OCI-LY1 (cell line): Measurements from ENCODE around the gene PERP.

Experiments
- H2AFZ ChIP-seq: fragments of 200-600 bp; sonication (generic), shearing (Covaris generic); 2 replicates; pipeline ENCODE4 v1.6.0; 2014; ENCODE audit warnings: antibody characterized with exemption, mild to moderate bottlenecking, low read length
- H3F3A ChIP-seq: fragments of 200-600 bp; sonication (generic), shearing (Covaris generic); 2 replicates; pipeline ENCODE4 v1.6.0; 2014; ENCODE audit warnings: mild to moderate bottlenecking, antibody characterized with exemption, low read length, moderate library complexity; ENCODE audit not compliant: insufficient read depth
- H3K27ac ChIP-seq: fragments of 200-600 bp; sonication (generic); 2 replicates; pipeline ENCODE4 v1.5.1; 2014; ENCODE audit warnings: low read length, mixed run types, mild to moderate bottlenecking, low read depth; ENCODE audit not compliant: poor library complexity, severe bottlenecking
- H3K27me3 ChIP-seq: fragments of 200-600 bp; sonication (generic); 2 replicates; pipeline ENCODE4 v1.6.0; 2014; ENCODE audit warnings: antibody characterized with exemption, mild to moderate bottlenecking, low read length, moderate library complexity; ENCODE audit not compliant: insufficient read depth
- H3K36me3 ChIP-seq: fragments of 200-600 bp; sonication (generic); 2 replicates; pipeline ENCODE4 v1.6.1; 2014; ENCODE audit warnings: mild to moderate bottlenecking, antibody characterized with exemption, low read length, moderate library complexity, mixed read lengths; ENCODE audit not compliant: insufficient read depth
- H3K4me1 ChIP-seq: fragments of 200-600 bp; sonication (generic); 2 replicates; pipeline ENCODE4 v1.5.1; 2014; ENCODE audit warnings: mild to moderate bottlenecking, low read length, moderate library complexity; ENCODE audit not compliant: insufficient read depth, severe bottlenecking
- H3K4me2 ChIP-seq: fragments of 200-600 bp; sonication (generic), shearing (Covaris generic); 2 replicates; pipeline ENCODE4 v1.6.1; 2014; ENCODE audit warnings: low read length
- H3K4me3 ChIP-seq: fragments of 200-600 bp; sonication (generic); 2 replicates; pipeline ENCODE4 v1.5.1; 2014; ENCODE audit warnings: low read length, low read depth, mild to moderate bottlenecking, mixed read lengths; ENCODE audit not compliant: poor library complexity, severe bottlenecking
- H3K79me2 ChIP-seq: fragments of 200-600 bp; shearing (Covaris generic); 2 replicates; pipeline ENCODE4 v1.6.1; 2016; ENCODE audit warnings: mixed run types, low read length, mixed read lengths; ENCODE audit not compliant: insufficient read depth
- H3K9ac ChIP-seq: fragments of 200-600 bp; sonication (generic), shearing (Covaris generic); 2 replicates; pipeline ENCODE4 v1.6.1; 2014; ENCODE audit warnings: mild to moderate bottlenecking, low read length, mixed read lengths
- H3K9me2 ChIP-seq: fragments of 200-600 bp; sonication (generic), shearing (Covaris generic); 2 replicates; pipeline ENCODE4 v1.6.1; 2014; ENCODE audit warnings: low read depth, mild to moderate bottlenecking, low read length, mixed read lengths
- H3K9me3 ChIP-seq: fragments of 200-600 bp; shearing (Covaris generic); 2 replicates; pipeline ENCODE4 v1.6.1; 2014; ENCODE audit warnings: low read length, mixed read lengths
- H4K20me1 ChIP-seq: fragments of 200-600 bp; sonication (generic), shearing (Covaris generic); 2 replicates; pipeline ENCODE4 v1.6.0; 2016; ENCODE audit warnings: mild to moderate bottlenecking, low read length; ENCODE audit not compliant: insufficient read depth
- CTCF ChIP-seq: fragments of 200-600 bp; sonication (generic), shearing (Covaris generic); IDR thresholded peaks from 2 replicates; pipeline ENCODE4 v1.5.1; 2017; ENCODE audit warnings: mild to moderate bottlenecking, antibody characterized with exemption, low read length, moderate library complexity, mixed read lengths
- EZH2 ChIP-seq: fragments of 200-600 bp; sonication (generic), shearing (Covaris generic); IDR thresholded peaks from 2 replicates; pipeline ENCODE4 v1.8.0; 2017; ENCODE audit warnings: borderline replicate concordance, mixed run types, mild to moderate bottlenecking, antibody characterized with exemption, low read length, moderate library complexity, mixed read lengths

Gene PERP

GRCh38 chr6:138105880-138106664, 1.1 kb downstream of the PERP start:
- Histone ChIP-seq H3K27me3 (peaks cover 13% of the 10 kb centered on the region), H3K9ac (no peak overlapping the region), H3K4me2 (no peak overlapping the region), H3K4me3 (no peak overlapping the region), H2AFZ (no peak overlapping the region), H3K36me3 (no peaks in the 10 kb centered on the region), H3K9me2 (no peaks in the 10 kb centered on the region), H3K9me3 (no peaks in the 10 kb centered on the region), H4K20me1 (no peaks in the 10 kb centered on the region), H3F3A (no peaks in the 10 kb centered on the region), H3K4me1 (peaks cover 11% of the 10 kb centered on the region), H3K27ac (no peak overlapping the region), H3K79me2 (no peaks in the 10 kb centered on the region)
- TF ChIP-seq EZH2 (no peak), CTCF (no peak)

GRCh38 chr6:138105446-138105845, 1.8 kb downstream of the PERP start:
- Histone ChIP-seq H3K9me3 (no peaks in the 10 kb centered on the region), H3K9ac (no peak overlapping the region), H3K36me3 (no peaks in the 10 kb centered on the region), H3K27me3 (peaks cover 13% of the 10 kb centered on the region), H3K79me2 (no peaks in the 10 kb centered on the region), H2AFZ (no peak overlapping the region), H3K9me2 (no peaks in the 10 kb centered on the region), H3K4me3 (no peak overlapping the region), H3K27ac (no peak overlapping the region), H3K4me2 (no peak overlapping the region), H3K4me1 (peaks cover 11% of the 10 kb centered on the region), H3F3A (no peaks in the 10 kb centered on the region), H4K20me1 (no peaks in the 10 kb centered on the region)
- TF ChIP-seq CTCF, result no peak
- no peak for TF ChIP-seq EZH2

GRCh38 chr6:138104618-138105213, 2.5 kb downstream of the PERP start:
- H3K27me3 ChIP-seq, result peaks cover 13% of the 10 kb centered on the region
- no peaks in the 10 kb centered on the region for H3K9me2 ChIP-seq
- H3K27ac ChIP-seq, result no peak overlapping the region
- no peak for TF ChIP-seq CTCF
- no peak for TF ChIP-seq EZH2
- no peak overlapping the region for H3K9ac ChIP-seq
- peaks cover 11% of the 10 kb centered on the region for H3K4me1 ChIP-seq
- H3F3A ChIP-seq, result no peaks in the 10 kb centered on the region
- H3K9me3 ChIP-seq, result no peaks in the 10 kb centered on the region
- H3K4me3 ChIP-seq, result no peak overlapping the region
- H2AFZ ChIP-seq, result no peak overlapping the region
- H3K4me2 ChIP-seq, result no peak overlapping the region
- no peaks in the 10 kb centered on the region for H3K36me3 ChIP-seq
- no peaks in the 10 kb centered on the region for H4K20me1 ChIP-seq
- no peaks in the 10 kb centered on the region for H3K79me2 ChIP-seq
